Activated CD8-positive, alpha-beta memory T cell treated with anti-CD3 and anti-CD28 coated beads, Interleukin-2, amount 50 U/mL, for 24 hours (primary cell): Measurements from ENCODE around the gene SLC17A2.

ENCODE experiments used
- DNase-seq: peaks from one replicate; pipeline ENCODE4 v3.0.0-alpha.2; 2020; ENCODE audit errors: extremely low read depth

Gene SLC17A2, protein sequence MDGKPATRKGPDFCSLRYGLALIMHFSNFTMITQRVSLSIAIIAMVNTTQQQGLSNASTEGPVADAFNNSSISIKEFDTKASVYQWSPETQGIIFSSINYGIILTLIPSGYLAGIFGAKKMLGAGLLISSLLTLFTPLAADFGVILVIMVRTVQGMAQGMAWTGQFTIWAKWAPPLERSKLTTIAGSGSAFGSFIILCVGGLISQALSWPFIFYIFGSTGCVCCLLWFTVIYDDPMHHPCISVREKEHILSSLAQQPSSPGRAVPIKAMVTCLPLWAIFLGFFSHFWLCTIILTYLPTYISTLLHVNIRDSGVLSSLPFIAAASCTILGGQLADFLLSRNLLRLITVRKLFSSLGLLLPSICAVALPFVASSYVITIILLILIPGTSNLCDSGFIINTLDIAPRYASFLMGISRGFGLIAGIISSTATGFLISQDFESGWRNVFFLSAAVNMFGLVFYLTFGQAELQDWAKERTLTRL

DNA sequence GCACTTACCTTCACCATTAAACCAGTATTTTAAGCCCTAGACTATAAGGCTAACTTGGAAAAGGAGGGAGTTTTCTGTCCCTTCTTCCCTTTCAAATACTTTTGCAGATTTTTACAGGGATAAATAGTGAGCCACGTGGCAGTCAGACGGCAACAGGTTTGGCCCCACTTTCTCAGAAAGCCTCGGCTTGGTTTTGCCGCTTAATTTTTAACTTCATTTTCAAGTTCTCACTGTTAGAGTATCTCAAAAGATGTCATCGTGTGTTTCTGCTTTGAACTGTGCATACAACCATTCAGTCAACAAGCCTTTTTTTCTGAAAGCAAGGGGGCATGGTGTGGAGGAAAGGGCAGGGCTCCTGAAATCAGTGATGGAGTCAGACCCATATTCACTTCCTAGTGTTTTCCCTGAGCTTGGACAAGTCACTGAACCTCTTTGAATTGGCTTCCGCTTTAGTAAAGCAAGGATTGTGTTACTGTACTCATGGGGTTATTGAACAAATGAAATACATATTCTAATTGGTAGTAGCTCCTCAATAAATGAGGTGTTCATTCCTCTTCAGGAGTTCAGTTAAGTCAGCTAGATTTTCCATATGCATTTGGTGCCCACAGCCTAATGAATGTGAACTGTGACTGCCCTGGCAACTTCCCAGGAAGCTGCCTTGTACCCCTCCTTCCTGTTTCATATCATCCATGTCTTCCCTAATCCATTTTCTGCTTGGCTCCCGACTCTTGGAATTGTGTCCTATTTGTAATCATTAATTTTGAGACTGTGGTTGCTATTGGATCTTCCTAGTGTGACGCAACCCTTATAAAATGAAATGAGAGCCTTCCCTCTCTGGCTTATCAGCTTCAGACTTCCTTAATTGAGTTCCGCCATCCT lies at the start of gene SLC17A2:
Gene SLC17A2 (minus strand): TSS at position 160 of the 879 bp plus-strand sequence. CDS start 4,895 bp downstream, outside the sequence.
- no peak for DNase-seq

DNA sequence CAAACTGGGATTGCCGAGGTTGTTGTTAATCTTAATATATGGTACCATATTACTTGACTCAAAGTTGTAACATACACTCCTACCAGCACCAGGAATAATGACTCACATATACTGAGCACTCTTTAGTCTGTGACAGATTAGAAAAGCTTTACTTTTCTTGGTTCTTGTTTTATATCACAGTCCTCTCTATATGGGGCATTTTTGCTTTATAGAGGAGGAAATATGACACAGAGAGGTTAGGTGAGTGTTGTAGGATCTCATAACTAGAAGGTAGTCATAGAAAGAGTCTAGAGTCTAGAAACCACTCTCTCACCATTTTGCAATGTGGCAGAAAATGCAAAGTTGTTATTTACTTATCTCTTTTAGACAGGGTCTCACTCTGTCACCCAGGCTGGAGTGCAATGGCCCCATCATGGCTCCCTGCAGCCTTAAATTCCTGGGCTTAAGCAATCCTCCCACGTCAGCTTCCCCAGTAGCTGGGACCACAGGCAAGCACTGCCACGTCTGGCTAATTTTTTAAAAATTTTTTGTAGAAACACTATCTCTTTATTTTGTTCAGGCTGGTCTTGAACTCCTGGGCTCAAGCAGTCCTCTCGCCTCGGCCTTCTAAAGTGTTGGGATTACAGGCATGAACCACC lies 45.6 kb upstream of the SLC17A2 start:
- no peak for DNase-seq

DNA sequence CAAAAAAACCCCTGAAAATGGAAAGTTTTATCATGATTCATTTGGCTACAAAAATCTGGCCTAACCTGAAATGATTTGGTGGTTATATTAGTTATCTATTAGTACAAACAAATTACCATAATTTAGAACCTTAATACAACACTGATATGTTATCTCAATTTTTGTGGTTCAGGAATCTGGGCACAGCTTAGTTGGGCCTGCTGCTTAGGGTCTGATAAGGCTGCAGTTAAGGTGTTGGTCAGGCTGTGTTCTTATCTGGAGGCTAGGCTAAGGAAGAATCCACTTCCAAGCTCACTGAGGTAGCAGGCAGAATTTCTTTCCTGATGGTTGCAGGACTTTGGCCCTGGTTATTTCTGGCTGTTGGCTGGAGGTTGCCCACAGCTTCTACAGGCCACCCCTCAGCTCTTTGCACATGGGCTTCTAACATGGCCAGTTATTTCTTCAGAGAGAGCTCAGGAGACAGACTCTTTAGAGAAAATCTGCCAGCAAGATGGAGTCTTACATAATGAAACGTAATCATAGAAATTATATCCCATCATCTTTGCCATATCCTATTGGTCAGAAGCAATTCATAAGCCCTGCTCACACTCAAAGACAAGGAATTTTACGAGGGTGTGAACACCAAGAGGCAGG lies 43.5 kb upstream of the SLC17A2 start:
- no peak for DNase-seq

DNA sequence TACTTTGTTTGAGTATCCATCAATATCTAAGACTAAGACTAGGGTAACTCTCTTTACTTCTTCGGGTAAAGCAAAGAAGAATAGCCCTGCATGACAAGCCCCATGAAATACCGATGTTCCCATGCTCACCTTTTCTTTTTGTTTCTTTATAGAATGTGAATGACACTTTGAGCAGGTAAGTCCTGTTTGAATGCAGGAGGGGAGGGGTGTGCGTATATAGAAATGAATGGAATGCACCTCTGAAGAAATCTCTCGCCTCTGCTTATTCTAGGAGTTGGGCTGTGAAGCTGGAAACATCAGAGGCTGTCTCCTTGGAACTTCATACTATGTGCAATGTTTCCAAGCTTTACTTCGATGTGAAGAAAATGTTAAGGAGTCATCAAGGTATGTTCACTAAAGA lies 42.4 kb upstream of the SLC17A2 start:
- DNase-seq = no peak

DNA sequence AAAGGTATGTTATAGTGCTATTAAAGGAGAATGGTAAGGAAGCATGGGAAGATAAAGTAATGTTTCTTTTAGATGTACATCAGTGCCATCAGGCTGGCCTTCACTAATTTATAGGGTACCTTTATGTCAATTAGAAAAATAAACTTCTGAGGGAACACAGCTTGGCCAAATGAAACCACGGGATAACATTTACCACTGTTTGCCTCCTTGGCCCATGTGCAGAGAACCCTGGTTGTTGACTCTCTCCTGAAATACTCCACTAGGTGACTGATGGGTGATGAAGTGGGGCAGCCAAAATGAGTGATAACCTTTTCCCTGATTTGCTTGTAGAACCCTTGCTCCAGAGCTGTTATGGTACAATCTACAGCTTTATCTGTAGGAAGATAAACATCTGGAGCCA lies 41.6 kb upstream of the SLC17A2 start:
- no peak for DNase-seq

DNA sequence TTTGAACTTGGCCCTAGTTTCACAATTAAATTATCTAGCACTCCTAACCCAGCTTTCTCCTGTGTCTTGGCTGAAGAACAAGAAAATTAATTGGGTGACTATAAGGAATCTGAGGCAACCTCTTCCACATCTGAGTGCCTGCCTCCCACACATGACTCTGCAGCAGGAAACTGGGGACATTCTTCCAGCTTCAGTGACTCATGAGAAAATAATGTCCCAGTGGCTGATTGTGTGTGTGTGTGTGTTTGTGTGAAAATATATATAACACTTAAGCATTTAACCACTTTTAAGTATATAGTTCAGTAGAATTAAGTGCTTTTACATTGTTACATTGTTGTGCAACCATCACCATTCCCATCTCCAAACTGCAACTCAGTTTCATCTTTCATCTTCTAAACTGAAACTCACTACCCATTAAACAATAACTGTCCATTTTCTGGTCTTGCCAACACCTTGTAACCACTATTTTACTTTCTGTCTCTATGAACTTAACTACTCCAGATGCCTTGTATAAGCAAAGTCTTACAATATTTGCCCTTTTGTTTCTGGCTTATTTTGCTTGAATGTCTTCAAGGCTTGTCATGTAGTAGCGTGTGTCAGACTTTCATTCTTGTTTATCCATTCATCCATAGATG lies 40.8 kb upstream of the SLC17A2 start:
- DNase-seq = no peak

DNA sequence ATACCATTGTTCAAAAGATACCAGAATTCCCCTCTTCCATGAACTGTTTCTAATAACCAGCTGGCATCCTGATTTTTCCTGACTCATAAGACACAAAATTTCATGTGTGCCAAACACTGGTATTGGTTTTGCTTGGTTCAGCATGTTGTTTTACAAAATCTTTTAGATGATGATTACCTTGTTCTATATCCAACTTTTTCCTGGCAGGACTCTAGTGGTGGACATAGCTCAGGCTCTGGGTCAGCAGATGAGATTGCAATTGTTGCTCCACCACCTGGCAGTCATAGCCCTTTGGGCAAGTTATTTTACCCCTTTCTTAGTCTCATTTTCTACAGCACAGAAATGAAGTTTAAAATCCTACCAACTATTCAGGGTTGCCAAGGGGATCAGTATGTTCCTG lies 38.3 kb upstream of the SLC17A2 start:
- DNase-seq = no peak

DNA sequence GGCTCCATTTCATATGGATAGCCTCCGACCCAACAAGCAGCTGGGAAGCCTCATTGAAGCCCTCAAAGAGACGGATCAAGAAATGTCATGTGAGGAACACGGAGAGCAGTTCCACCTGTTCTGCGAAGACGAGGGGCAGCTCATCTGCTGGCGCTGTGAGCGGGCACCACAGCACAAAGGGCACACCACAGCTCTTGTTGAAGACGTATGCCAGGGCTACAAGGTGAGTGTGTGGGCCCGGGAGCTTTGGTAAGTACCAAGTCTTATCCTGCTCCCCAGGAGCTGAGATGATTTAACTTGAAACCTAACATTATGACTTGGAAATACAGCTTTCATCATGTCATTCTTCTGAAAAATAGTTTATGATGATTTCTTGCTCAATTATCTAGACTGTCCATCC lies 36.2 kb upstream of the SLC17A2 start:
- no peak for DNase-seq

DNA sequence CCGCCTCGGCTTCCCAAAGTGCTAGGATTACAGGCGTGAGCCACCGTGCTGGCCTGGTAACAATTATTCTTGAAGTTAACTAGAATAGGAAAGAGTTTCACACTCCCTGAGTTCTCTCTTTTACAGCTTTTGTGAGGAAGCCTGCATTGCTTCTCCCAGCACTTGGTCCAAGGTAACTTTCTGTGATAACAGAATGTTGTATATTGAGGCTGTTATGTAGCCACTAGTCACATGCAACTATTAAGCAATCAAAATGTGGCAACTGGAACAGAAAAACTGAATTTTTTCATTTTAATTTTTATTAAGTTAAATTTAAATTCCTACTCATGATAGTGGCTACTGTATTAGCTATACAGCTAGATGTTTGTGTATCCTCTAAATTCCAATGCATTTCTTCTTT lies 34.6 kb upstream of the SLC17A2 start:
- DNase-seq = no peak

DNA sequence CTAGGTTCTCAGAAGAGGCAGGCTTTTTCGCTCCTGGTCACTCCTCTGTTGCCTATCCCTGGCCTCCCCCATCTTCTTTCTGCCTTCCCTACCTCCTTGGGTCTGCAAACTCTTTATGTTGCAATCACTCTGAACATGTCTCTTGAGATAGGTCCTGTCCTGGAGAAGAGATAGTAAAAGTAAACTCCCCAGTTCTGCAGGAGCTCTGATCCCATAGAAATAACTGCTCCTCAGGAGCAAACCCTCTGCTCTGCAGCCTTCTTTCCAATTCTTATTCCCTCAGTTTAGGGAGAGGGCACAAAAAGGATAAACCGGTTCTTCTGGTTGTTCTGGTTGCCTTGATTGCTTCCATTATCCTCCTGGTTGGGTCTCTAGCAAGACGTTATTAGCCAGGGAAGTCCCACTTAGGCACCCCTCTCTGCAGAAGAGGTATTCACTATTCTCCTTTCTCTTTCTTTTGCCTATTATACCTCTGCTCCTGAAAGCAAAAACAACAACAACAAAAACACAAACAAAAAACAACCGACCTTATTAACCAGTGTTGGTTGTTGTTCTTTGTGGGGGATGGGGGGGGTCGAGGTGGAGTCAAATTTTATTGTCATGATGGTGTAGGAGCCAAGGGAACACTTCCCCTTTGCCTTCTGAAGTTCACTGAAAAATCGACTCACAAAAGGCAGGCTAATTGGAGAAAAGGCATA lies 33.1 kb upstream of the SLC17A2 start:
- no peak for DNase-seq

DNA sequence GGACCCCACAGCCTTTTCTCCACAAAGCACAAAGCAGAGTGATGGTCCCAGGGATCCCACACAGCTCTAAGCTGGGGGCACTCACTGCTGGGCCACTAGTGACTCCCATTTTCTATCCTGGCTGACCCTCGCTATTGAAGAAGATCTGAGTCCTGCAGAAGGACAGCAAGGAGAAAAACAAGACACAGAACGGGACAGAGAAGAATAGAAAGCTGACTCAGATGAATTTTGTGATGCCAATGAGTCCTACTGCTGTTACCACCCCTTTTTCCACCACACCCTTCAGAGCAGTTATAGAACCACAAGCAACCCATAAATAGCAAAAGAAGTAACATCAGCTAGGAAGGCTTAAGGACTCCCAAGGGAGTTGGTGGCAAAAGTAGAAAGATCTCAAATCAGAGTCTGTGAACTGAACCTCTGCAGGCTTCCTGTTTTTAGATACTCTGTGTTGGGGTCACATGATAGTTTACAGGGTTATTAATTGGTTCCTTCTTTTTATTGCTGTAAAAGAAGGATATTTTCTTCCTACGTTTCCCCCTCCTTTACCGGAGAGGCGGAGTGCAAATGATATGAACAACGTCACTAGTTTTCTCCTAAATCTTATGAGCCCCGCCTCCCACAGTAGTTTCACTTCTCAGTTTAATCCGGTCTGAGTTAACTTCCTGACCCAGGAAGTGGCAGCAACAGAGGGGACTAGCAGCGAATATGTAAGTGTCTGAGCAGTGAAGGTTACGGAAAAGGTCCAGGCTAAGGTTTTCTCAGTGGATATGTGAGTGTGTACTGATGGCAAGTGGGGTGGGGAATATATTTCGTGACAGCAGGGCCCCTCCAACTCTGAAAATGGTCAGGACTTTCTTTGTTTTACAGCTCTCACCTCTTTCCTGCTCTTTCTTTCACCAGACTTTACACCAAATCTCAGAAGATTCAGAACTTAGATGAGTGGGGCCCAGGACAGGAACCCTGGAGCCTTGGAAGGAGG lies 31.9 kb upstream of the SLC17A2 start, which contains the start of gene TRIM38:
Gene TRIM38 (plus strand): TSS at position 654 of the 979 bp plus-strand sequence. CDS start 3,721 bp downstream, outside the sequence.
- DNase-seq = peak; percentile 58

DNA sequence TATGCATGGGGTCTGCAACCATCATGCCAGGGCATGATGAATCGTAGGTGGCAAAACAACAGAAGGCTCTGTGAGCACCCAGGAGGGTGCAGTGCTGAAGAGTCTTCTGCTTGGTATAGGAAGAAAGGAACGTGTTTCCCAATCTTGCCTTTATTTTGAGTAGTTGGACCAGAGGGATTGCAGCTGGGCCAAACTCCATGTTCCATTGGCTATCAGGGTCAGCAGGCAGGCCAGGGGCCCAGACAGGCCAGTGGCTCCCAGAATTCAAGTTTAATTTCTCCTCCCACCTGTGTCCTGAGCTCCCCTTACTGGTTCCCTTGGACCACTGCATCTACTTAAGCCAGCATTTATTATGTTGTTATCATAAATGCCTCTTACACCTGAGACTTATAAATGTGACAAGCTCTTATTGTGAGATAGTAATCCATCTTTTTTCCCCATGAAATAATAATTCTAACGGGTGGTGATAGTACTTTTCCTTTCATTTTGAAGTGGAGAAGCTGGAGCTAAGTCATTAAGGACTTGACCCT lies 31.2 kb upstream of the SLC17A2 start:
- DNase-seq = no peak

DNA sequence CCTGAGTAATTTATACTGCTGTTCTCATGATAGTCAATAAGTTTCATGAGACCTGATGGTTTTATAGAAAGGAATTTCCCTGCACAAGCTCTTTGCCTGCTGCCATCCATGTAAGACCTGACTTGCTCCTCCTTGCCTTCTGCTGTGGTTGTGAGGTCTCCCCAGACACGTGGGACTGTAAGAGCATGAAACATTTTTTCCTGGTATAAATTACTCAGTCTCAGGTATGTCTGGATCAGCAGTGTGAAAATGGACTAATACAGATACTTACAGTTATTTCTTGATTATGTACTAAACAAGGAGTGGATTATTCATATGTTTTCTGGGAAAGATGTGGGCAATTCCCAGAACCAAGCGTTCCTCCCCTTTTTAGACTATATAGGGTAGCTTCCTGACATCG lies 30.2 kb upstream of the SLC17A2 start:
- DNase-seq = no peak

DNA sequence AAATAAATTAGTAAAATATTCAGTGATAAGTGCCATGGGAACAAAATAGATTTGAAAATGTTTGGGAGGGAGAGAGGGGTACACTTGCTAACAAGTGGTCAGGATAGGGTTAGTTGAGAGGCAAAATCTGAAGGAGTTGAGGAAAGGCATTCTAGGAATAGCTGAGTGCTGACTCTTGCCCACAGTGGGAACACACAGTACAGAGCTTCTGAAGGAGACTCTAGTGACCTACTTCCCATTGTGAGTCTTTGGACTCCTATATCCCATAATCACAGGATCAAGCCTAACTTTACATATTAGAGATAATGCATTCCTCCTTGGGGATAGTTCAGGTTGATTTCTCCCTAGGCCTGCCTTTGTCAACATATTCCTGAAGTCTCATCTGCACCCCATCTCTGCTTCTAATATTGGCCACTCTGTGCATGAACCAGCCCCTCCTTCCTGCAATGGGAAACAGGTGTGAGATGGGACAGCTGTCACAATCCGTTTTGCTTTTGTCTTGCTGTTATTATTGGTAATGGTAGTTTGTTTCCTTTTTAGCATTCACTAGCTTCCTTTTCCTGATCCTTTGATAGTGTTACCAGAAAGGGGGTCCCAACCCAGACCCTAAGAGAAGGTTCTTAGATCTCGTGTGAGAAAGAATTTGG lies 29.5 kb upstream of the SLC17A2 start:
- DNase-seq = no peak

DNA sequence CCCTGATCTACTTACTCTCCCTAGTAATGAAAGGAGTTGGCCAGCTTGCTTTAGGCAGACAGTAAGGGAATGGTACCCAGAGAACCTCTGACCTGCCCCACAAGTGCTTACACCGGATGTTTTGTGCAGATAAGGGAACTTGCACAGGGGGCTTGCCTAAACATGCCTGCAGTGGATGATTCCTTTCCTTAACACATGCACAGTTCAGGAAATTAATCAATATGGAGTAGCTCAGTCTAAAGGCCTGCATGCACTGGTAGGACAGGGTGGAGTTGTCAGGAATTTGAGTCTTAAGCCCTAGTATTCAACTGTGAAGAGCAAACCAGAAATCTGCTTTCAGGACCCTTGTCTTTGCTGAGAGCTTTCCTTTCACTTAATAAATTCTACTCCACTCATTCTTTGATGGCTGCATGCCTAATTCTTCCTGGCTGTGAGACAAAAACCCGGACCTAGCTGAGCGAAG lies 28.2 kb upstream of the SLC17A2 start:
- no peak for DNase-seq

DNA sequence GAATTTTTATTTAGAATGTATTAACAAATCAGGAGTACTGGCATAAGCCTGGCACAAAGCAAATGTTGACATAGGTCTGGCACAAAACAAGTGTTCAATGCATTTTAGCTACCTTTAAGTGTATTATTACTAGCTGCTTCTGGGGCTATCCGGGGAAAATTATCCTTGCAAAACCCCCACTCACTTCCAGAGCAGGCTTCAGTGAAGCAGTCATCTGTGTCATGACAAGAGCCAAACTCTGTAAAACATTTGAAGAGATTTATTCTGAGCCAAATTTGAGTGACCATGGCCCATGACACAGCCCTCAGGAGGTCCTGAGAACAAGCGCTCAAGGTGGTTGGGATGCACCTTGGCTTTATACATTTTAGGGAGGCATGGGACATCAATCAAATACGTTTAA lies 25.7 kb upstream of the SLC17A2 start:
- DNase-seq = no peak

DNA sequence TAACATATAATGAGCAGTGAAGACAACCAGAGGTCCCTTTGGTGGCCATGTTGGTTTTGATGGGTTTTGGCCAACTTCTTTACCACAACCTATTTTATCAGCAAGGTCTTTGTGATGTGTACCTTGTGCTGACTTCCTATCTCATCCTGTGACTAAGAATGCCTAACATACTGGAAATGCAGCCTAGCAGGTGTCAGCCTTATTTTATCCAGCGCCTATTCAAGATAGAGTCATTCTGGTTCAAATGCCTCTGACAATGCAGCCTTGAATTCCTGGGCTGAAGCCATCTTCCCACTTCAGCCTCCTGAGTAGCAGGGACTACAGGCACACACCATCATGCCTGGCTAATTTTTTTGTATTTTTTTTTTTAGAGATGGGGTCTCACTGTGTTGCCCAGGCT lies 24.3 kb upstream of the SLC17A2 start:
- DNase-seq = no peak

DNA sequence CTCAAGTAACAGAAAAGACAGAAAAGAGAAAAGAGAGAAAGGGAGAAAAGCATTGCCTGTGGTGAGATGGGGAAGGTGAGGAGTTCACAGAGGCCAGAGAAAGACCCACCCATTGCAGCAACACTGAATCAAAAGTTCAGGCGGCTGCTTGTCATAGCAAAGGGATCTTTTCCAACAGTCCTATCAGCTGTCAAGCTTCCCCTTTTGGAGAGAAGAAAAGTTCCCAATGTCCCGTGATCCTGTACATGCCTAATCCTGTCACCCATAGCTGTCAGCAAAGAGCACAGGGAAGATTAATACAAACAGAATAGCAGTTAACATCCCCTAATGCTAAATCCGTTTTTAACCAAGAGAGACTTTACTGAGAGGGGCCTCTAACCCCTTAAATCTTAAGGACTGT lies 23.2 kb upstream of the SLC17A2 start:
- no peak for DNase-seq
